Thyroid gland (tissue), 4 donors: ENCODE measurements around the gene CABLES2.

Experiments
- CTCF ChIP-seq, 6 experiments: fragments of 200-600 bp in 3 of 6; fragments of 450-650 bp in 3 of 6; sonication (generic) in 3 of 6; IDR thresholded peaks; one replicate each; pipeline ENCODE4 v1.5.1; 2016 to 2019; ENCODE audit warnings: antibody characterized with exemption in 6 of 6, mild to moderate bottlenecking in 2 of 6, inconsistent platforms in 1 of 6, moderate library complexity in 1 of 6
- POLR2A ChIP-seq, 2 donors: fragments of 450-650 bp; IDR thresholded peaks; one replicate each; pipeline ENCODE4 v1.6.1; 2017; ENCODE audit warnings: antibody characterized with exemption in 2 of 2, mild to moderate bottlenecking in 2 of 2, moderate library complexity in 1 of 2

- TF ChIP-seq CTCF (IDR thresholded peaks at IDR 0.05) = no peak
- TF ChIP-seq POLR2A (IDR thresholded peaks at IDR 0.05) = no peak
Measured at GRCh38 chr20:62359043-62359490, 48.0 kb downstream of the CABLES2 start.
